Right ventricle myocardium superior (tissue), 1 donor: ENCODE data around the gene IGFBP2. TPM values are rescaled to one million over a fixed set of nuclear protein-coding genes. Genes with fewer than 3 reads are reported as not detected.
"Not testable (repeated sequence)": the region's sequence is repeated elsewhere in the genome, so short reads cannot be mapped to it uniquely, and the experiment has no call there.

Experiments used
- ATAC-seq: fragments of 200-7000 bp; cut with Tn5 transposase; one replicate; pipeline ENCODE4 v1.9.1; 2020; ENCODE audit warnings: mild to moderate bottlenecking; ENCODE audit not compliant: poor library complexity
- DNase-seq: peaks from one replicate; pipeline ENCODE4 v3.0.0-alpha.2; 2020
- intact Hi-C: fragments of 100-400 bp; cut with DNase I; formaldehyde crosslinking; loops from one replicate; pipeline ENCODE4 v1.11.2; 2022
- long read RNA-seq: library from polyadenylated mRNA; unstranded; transcript quantifications from one replicate; pipeline ENCODE4 v2.0.0, GENCODE V29; 2021
- total RNA-seq: library from RNA; stranded (reverse); fragmentation: NEBNext Ultra II Directional; extraction: Animal tissue kit (Norgen Biotek cat#: 25700); gene quantifications from one replicate; pipeline ENCODE4 v1.2.1, GENCODE V29; 2021
- donor health status: DM: no; HTN: yes; CAD: no; lungs with severe emphysema.

The IGFBP2 gene
- 51.1 TPM for total RNA-seq
- long read RNA-seq, transcript IGFBP2-201 (4 exons, 1,439 nt), result major isoform, 248 of 269 reads
- long read RNA-seq, partial matches to known transcripts, result 8 of 269 reads
- long read RNA-seq, other reads (novel, unspliced or antisense), result 13 of 269 reads

GRCh38 chr2:216632952-216633615 is at the start of gene IGFBP2:
IGFBP2 (plus strand) TSS chr2:216633420; CDS start chr2:216633524, 104 bp downstream.
- DNase-seq (peak; percentile 58), ATAC-seq (peak; percentile 57)
- intact Hi-C loops, result no loop called here

GRCh38 chr2:216583606-216584005 is 49.6 kb upstream of the IGFBP2 start:
- no peak for DNase-seq
- no peak for ATAC-seq
- intact Hi-C loops, result no loop called here

- ATAC-seq (no peak), DNase-seq (no peak)
- intact Hi-C loops, result no loop called here
Measured at GRCh38 chr2:216584112-216584511, 49.1 kb upstream of the IGFBP2 start.

- intact Hi-C loops, result no loop called here
- ATAC-seq (no peak), DNase-seq (no peak)
Measured at GRCh38 chr2:216585441-216585840, 47.8 kb upstream of the IGFBP2 start.

GRCh38 chr2:216588861-216589710 is 44.1 kb upstream of the IGFBP2 start:
- ATAC-seq (no peak), DNase-seq (no peak)
- intact Hi-C loops, result no loop called here

GRCh38 chr2:216589791-216590190 is 43.4 kb upstream of the IGFBP2 start:
- ATAC-seq (no peak), DNase-seq (no peak)
- intact Hi-C loops, result no loop called here

GRCh38 chr2:216590780-216591179 is 42.4 kb upstream of the IGFBP2 start:
- peak; percentile 91 for ATAC-seq
- intact Hi-C loops, result no loop called here
- DNase-seq, result peak; percentile 67

- ATAC-seq (no peak), DNase-seq (no peak)
- intact Hi-C loops, result no loop called here
Measured at GRCh38 chr2:216591480-216591879, 41.7 kb upstream of the IGFBP2 start.

GRCh38 chr2:216594081-216594480 is 39.1 kb upstream of the IGFBP2 start:
- intact Hi-C loops, result no loop called here
- no peak for ATAC-seq
- DNase-seq, result no peak

- intact Hi-C loops, result no loop called here
- peak; percentile 46 for ATAC-seq
- no peak for DNase-seq
Measured at GRCh38 chr2:216596236-216596979, 36.8 kb upstream of the IGFBP2 start.

- intact Hi-C loops, result no loop called here
- ATAC-seq (no peak), DNase-seq (no peak)
Measured at GRCh38 chr2:216596980-216597509, 36.2 kb upstream of the IGFBP2 start.

GRCh38 chr2:216597825-216598224 is 35.4 kb upstream of the IGFBP2 start:
- ATAC-seq, intact Hi-C loops, DNase-seq: not testable (repeated sequence)

- no peak for ATAC-seq
- DNase-seq, result no peak
- intact Hi-C loops, result no loop called here
Measured at GRCh38 chr2:216601632-216602409, 31.4 kb upstream of the IGFBP2 start.

GRCh38 chr2:216603010-216603883 is 30.0 kb upstream of the IGFBP2 start:
- ATAC-seq, result no peak
- intact Hi-C loops, result no loop called here
- no peak for DNase-seq

GRCh38 chr2:216603884-216604245 is 29.4 kb upstream of the IGFBP2 start:
- ATAC-seq (no peak), DNase-seq (no peak)
- intact Hi-C loops, result no loop called here

GRCh38 chr2:216604458-216604857 is 28.8 kb upstream of the IGFBP2 start:
- intact Hi-C loops, result no loop called here
- ATAC-seq (peak; percentile 68), DNase-seq (no peak)

GRCh38 chr2:216606551-216607276 is 26.5 kb upstream of the IGFBP2 start:
- DNase-seq (no peak), ATAC-seq (no peak)
- intact Hi-C loops, result no loop called here
